Astrocyte (in vitro differentiated cells and primary cell): ENCODE data around the gene CCDC181.

Experiments used
- CTCF ChIP-seq: IDR thresholded peaks from 2 replicates; pipeline ENCODE4 v1.5.1; 2011; ENCODE audit warnings: low read depth, mild to moderate bottlenecking, inconsistent platforms, low read length, moderate library complexity; ENCODE audit not compliant: insufficient read depth
- EZH2 ChIP-seq: IDR thresholded peaks from 2 replicates; pipeline ENCODE4 v1.6.1; 2012; ENCODE audit warnings: mild to moderate bottlenecking, low read length, inconsistent platforms; ENCODE audit not compliant: insufficient read depth

GRCh38 chr1:169348383-169349036, 78.8 kb downstream of the CCDC181 start:
- TF ChIP-seq CTCF: peak; percentile 83
- no peak for TF ChIP-seq EZH2
